ENCODE results near the gene METTL23.
"Not testable (repeated sequence)": the region's sequence is repeated elsewhere in the genome, so short reads cannot be mapped to it uniquely, and the experiment has no call there.

METTL23 gene

DNA sequence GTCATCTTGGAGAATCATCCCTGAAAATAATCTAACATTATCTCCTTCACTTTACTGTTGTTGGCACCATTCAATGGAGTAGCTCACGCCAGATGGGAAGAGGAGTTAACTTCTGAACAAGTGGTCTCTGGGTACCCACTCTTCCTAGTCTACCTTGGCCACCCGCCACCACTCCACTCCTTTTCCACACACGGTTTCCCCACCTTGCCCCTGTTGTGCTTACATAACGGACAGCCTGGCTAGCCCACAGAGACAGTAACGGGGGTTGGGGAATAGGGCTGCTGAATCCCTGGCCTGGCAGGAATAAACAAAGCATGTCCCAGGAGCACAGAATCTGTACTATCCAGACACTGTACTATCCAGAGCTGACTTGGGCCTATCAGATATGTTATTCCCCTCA, 12.3 kb upstream of the METTL23 start:
- no peak for DNase-seq (ENCODE audit: low spot score)

DNA sequence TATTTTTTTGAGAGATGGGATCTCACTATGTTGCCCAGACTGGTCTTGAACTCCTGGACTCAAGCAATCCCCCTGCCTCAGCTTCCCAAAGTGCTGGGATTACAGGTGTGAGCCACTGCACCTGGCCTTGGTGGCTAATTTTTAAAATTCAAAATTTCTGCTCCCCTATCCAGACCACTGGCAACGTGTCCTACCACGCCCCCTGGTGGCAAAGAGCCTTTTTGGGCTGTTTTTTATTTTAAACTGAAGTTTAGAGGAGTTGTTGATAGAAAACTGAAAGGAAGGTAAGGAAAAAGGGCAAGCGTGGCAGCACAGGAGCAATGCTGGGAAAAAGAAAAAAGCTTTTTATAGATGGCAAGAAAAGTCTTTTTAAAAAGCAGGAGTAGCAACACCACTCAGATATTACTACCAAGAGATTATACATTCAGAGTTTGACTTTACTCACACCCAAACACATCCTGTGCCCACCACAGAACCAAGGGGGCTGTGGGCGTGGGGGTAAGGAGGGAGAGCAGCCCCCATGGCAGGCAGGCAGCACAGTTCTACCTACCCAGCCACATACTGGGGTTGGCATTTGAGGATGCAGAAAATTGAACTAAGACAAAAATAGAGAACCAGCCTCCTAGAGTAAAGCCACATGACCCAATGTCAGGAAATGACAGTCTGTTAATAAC, 11.7 kb upstream of the METTL23 start:
- peak; percentile 78 for DNase-seq (ENCODE audit: low spot score)

DNA sequence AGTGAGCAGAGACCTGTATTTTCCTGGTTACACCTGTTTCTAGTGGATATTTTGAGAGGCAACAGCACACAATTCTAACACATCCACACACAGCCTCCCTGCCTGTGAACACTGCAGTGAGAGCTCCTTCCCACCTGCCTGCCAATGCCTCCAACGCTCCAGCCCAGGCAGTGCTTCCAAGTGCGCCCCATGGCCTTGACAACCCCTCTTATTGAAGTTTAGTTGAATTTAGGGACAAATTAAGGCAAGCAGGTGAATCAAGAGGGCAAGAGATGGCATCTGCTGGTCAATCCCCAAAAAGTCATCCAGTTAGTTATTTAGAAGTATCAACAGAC, 11.2 kb upstream of the METTL23 start:
- no peak for DNase-seq (ENCODE audit: low spot score)

DNA sequence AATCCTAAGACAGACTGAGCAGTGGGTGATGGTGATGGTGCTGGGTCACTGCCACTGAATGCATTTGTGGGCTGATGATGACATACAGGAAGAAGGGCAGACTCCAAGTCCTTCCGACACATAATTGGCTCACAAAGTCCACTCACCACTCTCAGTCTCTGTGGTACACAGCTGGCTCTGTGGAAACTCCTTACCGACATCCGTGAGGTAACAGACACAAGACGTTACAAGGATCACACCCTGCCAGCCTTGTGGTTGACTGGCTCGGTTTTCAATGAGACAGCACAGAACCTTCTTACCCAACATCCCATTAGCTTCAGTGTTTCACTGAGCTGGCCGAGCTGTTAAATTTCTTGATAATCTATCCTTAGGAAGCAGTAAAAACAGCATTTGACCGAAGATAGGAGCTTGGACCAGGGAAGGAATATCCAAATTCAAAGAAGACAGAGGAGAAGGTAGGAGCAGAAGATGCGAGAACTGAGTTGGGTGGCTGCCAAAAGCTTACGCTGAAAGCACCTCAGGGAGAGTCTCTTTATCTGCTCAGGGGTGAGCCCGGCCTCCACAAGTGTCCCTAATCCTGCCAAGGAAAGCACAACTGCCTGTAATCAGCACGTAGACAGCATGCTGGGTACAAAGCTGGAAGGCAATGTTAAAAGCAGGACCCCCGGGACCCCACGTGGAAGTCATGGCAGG, 10.3 kb upstream of the METTL23 start:
- peak; percentile 84 for DNase-seq (ENCODE audit: low spot score)

DNA sequence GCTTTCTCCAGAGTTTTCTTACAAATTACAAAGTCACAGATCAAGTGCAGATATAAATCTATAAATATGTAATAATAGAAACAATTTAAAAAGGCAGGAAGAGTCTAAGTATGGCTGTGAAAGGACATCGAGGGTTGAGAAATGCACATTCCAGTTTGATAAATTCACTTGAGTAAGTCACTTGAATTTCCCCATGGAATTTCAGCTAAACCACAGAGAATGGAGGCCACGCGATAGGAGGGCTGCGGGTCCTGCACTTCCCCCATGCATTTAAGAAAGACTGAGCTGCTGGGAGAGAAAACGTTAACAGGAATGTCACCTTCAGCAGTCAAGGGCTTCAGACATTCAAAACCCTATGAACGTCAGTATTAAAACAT, 9.8 kb upstream of the METTL23 start:
- DNase-seq (ENCODE audit: low spot score), result no peak

DNA sequence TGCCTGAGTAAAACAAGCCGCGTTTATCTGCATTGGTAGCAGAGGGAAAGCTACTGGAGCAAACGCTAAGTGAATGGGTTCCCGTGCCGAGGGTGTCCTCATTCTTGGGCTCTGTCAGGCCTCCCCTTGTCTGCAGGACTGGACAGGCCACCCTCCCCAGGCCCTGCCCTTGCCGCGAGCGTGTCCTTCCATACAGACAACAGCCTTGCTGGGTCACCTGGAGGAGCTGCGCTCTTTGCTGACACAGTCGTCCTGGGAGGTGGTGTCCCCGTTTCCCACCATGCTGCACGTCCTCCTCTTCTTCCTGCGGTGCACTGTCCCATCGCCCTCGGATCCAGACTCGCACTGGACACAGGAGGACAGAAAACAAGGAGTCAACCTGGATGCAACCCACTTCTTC, 8.1 kb upstream of the METTL23 start:
- DNase-seq (ENCODE audit: low spot score), result no peak

DNA sequence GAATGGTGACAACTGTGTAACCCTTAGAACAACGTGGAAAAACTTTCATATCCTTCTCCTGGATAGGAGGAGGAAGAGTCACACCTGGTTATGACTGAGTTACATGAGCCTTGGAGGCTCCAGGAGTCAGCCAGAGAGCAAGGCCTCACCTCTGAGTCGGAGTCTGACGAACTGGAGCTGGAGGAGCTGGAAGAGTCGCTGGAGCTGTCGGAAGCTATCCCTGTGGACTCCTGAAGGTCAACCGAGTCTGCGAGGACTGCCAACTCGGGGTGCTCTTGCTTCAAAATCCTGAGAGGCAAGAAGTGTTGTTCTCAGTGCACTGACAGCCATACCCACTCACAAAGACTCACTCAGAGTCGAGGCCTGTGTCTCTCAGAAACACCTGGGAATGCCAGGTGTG, 6.4 kb upstream of the METTL23 start:
- no peak for DNase-seq (ENCODE audit: low spot score)

DNA sequence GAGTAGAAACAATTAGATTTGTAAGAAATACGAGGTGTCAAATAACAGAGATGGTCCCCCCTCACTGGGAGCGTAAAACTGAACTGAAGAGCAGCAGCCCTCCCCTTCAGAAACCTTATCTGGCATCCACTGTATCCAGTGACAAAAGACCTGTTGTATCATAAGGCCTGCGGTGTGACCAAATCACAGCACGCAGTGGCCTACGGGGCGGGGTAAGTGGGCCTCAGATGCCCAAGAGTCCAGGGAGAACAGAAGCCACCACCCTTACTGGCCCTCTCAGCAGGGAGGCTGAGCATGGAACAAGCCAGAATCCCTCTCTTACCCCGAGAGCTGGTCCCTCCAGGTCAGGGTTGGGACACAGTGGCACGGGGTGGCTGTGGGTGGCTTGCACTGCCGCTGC, 5.7 kb upstream of the METTL23 start:
- DNase-seq (ENCODE audit: low spot score), result no peak

DNA sequence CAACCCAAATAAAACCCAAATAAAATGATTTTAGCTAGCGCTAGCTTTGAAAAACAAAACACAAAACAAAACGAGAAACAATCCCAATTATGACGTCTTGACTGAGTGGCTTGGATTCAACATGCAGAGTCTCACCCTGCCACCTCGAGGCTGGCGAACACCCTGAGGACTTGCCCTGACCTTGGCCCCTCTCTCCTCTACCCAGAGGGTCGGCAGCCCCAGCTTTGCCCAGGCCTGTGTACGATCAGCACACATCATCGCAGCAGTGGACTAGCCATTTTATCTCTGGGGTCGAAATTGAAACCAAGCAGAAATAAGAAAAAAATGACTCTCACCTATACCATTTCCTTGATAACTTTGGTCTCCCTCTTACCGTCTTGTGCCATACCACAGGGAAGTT, 5.2 kb upstream of the METTL23 start:
- DNase-seq (ENCODE audit: low spot score), result no peak

DNA sequence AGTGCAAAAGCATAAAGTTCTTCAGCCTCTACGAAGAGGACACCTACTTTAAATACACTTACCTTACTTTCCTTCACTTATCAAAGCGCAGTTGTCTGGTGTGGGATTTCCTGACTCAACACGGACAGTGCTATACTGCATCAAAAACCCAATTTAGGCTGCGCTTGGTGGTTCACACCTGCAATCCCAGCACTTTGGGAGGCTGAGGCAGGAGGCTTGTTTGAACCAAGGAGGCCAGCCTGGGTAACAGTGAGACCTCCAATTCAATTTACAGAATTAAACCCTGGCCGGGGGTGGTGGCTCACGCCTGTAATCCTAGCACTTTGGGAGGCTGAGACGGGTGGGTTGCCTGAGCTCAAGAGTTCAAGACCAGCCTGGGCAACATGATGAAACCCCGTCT, 4.4 kb upstream of the METTL23 start:
- no peak for DNase-seq (ENCODE audit: low spot score)

DNA sequence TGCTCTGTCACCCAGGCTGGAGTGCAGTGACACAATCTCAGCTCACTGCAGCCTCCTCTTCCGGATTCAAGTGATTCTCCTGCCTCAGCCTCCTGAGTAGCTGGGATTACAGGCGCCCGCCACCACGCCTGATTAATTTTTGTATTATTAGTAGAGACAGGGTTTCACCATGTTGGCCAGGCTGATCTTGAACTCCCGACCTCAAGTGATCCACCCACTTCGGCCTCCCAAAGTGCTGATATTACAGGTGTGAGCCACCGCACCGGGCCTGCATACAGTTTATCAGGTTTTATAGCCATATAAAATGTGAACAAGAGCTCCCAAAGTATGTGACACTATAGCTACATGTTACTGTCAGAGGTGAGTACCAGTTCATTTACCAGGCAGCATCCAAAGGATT, 3.7 kb upstream of the METTL23 start:
- DNase-seq (ENCODE audit: low spot score), result not testable (repeated sequence)

DNA sequence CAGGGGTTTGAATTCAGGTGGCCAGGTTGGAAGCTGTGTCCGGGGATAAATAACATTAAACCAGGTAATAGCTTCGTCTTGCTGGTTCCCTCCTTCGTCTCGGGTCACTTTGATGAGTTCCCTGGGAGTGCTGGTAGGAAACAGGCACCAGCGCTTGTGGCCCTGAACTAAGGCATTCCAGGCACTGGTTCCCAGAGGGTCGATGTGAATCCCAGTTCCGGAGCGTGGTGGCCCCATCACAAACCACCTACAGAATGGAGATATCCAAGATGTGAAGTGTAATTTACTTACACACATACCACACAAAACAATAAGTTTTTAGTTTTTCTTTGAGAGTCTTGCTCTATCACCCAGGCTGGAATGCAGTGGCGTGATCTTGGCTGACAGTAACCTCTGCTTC, 2.8 kb upstream of the METTL23 start:
- DNase-seq (ENCODE audit: low spot score), result no peak

DNA sequence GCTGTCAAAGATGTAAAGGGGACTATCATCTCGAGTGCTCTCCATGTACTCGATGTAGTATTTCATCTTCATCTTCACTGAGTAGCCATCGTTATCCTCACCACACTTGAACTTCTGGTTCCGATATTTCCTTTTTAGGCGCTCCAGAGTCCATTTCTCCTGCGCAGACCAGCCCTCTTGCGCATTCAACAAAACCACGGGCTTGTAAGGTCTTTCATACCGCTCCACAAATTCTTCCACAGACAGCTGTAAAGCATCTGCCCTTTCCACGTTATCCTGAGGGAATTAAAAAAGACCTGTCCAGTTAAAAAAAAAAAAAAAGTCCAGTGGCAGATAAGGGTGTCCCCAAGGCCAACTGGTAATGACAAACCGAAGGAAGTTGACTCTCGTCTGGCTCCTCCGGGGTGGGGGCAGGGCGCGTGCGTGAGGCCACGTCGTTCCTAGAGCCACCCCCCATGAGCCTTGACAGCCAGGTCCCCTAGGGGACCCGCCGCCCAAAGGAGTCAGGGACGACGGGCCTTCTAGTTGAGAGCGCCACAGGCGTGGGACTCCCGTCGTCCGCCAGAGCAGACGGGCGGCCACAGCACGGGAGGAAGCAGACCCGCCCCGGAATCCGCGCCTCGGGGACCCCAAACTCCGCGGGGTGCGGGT, 934 bp upstream of the METTL23 start:
- peak; percentile 69 for DNase-seq (ENCODE audit: low spot score)

DNA sequence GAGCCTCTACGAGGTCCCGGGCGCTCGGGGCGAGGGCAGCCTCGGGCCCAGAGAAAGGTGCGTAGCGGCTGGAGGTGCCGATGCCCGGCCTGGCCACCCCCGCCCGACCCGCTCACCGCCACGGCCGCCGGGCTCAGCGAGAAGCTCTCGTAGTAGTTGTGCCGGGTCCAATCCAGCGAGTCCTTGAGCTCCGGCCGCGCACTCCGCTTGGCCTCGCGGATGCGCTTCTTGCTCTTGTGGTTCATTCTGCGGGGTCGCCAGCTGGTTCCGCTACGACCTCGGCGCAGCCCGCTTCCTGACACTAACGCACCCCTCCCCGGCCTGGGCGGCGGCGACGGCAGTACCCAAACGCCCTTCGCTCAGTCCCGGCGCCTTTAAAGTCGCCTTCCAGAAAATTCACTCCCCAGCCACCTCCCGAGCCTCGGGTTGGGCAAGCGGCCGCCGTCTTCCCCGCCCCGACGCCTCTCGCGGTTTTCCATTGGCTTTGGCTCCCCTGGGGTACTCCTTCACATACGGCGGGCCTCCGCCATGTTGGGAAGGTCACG, 336 bp upstream of the METTL23 start, which contains the start of gene JMJD6:
Gene JMJD6, minus strand, starts transcription at position 376 of the 545 bp plus-strand sequence. Its CDS starts 131 bp downstream, at position 245.
- peak; percentile 96 for DNase-seq (ENCODE audit: low spot score)

DNA sequence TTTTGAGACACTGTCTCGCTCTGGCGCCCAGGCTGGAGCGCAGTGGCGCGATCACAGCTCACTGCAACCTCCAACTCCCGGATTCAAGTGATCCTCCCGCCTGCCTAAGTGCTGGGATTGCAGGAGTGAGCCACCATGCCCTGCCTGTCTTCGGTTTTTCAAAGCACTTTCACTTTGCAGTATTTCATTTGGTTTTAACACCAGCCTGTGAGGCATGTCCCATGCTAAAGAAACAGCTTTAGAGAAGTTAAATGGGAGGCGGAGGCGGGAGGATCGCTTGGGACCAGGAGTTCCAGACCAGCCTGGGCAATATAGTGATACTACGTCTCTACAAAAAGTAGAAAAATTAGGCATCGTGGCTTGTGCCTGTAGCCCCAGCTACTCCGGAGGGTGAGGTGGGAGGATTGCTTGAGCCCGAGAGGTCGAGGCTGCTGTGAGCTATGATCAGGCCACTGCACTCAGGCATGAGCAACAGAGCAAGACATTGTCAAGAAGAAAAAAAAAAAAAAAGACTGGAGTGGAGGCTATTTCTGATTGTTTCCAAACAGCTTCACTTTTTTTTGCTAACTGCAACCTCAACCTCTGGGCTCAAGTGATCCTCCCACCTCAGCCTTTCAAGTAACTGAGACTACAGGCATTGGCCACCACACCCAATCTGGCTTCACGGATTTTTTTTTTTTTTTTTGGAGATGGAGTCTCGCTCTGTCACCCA, 1.3 kb downstream of the METTL23 start:
- DNase-seq (ENCODE audit: low spot score), result no peak

DNA sequence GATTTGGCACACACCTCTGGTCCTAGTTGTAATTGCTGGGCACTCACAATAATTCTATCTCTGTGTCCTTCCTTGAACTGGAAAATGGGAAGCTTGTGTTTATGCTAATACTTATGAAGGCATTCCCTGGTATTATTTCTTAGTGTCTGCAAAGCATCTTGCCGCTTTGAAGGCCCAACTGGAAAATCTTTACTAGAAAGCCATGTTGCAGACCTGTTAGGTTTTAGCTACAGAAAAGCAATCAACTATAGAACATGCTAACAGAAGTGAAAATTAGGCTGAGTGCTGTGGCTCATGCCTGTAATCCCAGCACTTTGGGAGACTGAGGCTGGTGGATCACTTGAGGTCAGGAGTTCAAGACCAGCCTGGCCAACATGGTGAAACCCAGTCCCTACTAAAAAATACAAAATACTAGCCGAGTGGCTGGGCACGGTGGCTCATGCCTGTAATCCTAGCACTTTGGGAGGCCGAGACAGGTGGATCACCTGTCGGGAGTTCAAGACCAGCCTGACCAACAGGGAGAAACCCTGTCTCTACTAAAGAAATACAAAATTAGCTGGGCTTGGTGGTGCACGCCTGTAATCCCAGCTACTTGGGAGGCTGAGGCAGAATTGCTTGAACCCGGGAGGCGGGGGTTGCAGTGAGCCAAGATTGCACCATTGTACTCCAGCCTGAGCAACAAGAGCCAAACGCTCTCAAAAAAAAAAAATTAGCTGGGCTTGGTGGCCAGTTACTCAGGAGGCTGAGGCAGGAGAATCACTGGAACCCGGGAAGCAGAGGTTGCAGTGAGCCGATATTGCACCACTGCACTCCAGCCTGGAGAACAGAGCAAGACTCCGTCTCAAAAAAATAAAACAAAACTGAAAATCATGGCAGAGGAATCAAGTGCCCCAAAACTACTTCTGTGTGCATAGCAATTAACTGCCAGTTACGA, 5.4 kb downstream of the METTL23 start:
- DNase-seq (ENCODE audit: low spot score), result not testable (repeated sequence)

DNA sequence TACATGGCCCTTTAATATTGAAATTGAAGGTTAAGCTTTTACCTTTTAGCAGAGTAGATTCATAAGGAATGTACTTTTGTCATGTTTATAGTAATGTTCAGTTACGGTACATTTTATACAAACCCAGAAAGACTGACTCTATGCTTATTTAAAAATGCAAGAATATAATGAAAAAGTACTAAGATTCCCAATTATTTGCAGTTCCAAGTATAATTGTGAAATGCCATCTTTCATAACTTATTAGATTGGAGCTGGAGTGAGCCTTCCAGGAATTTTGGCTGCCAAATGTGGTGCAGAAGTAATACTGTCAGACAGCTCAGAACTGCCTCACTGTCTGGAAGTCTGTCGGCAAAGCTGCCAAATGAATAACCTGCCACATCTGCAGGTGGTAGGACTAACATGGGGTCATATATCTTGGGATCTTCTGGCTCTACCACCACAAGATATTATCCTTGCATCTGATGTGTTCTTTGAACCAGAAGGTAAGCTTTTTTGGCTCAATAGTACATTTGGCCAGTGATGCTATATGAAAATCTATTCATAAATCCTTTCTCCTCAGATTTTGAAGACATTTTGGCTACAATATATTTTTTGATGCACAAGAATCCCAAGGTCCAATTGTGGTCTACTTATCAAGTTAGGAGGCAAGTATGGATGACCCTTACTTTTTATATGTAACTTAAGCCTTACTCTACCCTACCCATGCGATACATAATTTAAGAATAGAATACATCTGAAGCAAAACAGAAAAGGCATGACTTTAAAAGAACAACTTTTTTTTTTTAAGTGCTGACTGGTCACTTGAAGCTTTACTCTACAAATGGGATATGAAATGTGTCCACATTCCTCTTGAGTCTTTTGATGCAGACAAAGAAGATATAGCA, 6.3 kb downstream of the METTL23 start:
- DNase-seq (ENCODE audit: low spot score), result no peak

DNA sequence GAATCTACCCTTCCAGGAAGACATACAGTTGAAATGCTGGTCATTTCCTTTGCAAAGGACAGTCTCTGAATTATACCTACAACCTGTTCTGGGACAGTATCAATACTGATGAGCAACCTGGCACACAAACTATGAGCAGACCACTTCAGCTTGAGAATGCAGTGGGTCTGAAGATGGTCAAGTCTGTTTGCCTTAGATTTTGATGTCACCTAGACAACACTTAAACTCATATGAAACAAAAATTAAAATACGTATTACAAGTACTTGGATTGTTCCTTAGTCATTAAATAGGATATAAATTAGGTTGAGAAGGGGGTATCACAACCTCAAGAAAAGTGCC, 6.9 kb downstream of the METTL23 start:
- DNase-seq (ENCODE audit: low spot score), result no peak

DNA sequence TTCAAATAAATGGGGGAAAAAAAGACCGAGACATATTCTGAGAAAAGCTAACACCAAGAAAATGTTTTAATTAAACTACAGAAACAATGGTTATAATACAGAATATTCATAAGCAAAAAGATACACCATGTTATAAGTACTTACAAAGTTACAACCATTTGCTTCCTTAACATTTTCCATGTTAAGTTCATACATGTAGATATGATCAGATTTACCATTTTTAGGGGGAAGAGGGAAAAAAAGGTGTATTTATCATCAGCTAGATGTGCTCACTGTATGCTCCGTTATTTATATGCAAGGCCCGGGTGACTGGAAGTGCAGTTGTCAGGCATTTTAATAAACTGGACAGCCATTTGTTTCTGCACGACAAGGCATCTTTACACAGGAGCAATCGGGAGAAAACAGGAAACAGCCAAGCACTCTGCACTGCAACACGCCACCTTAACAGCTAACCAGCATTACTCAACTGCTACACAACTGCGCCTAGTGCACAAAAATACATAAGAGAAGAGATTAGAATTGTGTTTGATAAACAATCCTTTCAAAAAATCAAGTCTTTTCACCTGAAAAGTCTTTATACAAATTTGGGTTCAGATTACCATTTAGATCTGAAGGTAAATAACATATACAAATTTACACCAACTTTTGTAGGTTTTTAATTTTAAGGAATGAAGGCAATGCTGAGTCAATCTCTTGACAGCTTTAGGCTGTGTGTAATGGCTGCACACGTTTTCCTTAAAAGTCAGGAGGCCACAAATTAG, 7.6 kb downstream of the METTL23 start:
- peak; percentile 34 for DNase-seq (ENCODE audit: low spot score)

DNA sequence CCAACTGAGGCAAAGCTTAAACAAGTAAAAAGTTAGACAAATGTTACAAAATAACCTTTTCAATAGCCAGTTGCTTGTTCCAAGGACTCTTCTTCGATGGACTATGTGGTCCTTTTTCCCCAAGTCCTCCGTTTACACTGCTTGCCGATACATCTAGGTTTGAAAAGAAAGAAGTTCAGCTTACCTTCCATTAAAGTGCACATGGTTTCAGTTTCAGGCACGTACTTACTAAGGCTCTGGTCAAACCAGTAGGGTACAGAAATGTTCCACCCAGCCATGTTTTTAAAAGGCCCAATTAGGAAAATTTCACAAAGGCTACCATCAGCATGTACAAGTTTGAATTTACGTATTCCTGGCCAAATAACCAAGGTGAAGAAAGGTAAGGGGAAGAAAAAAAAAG, 8.4 kb downstream of the METTL23 start:
- peak; percentile 30 for DNase-seq (ENCODE audit: low spot score)

All from CD4-positive, alpha-beta T cell treated with Interleukin-15 for 4 hours (primary cell).